Superior temporal gyrus (tissue), 1 donor: ENCODE data around the gene PLXNA3.

Experiments
- DNase-seq: peaks from one replicate; pipeline ENCODE4 v3.0.0-alpha.2; 2016; ENCODE audit errors: extremely low spot score

The PLXNA3 gene

GRCh38 chrX:154435171-154435733 is 22.8 kb upstream of the PLXNA3 start:
- DNase-seq: no peak

- DNase-seq: no peak
Measured at GRCh38 chrX:154436374-154436982, 21.6 kb upstream of the PLXNA3 start.

- DNase-seq: no peak
Measured at GRCh38 chrX:154436983-154437752, 20.9 kb upstream of the PLXNA3 start, which contains the start of gene GDI1. GDI1 (plus strand) TSS chrX:154437154; CDS start chrX:154437255, 101 bp downstream.

GRCh38 chrX:154437971-154438893 is 19.8 kb upstream of the PLXNA3 start:
- no peak for DNase-seq

- no peak for DNase-seq
Measured at GRCh38 chrX:154439841-154440240, 18.2 kb upstream of the PLXNA3 start.

GRCh38 chrX:154440623-154441357 is 17.3 kb upstream of the PLXNA3 start:
- no peak for DNase-seq

GRCh38 chrX:154441564-154441963 is 16.5 kb upstream of the PLXNA3 start:
- DNase-seq: no peak

GRCh38 chrX:154441984-154442707 is 15.9 kb upstream of the PLXNA3 start:
- DNase-seq: no peak

GRCh38 chrX:154443479-154443910 is 14.6 kb upstream of the PLXNA3 start:
- DNase-seq: no peak

- peak; percentile 51 for DNase-seq
Measured at GRCh38 chrX:154443992-154444754, 13.9 kb upstream of the PLXNA3 start, which contains the start of gene FAM50A. FAM50A (plus strand) TSS chrX:154444141; CDS start chrX:154444236, 95 bp downstream.

GRCh38 chrX:154444755-154445246 is 13.3 kb upstream of the PLXNA3 start:
- no peak for DNase-seq

GRCh38 chrX:154445776-154446175 is 12.3 kb upstream of the PLXNA3 start:
- DNase-seq: no peak

- no peak for DNase-seq
Measured at GRCh38 chrX:154446430-154446829, 11.7 kb upstream of the PLXNA3 start.

GRCh38 chrX:154448484-154448883 is 9.6 kb upstream of the PLXNA3 start:
- no peak for DNase-seq

GRCh38 chrX:154449618-154450017 is 8.5 kb upstream of the PLXNA3 start:
- no peak for DNase-seq

- DNase-seq: no peak
Measured at GRCh38 chrX:154450312-154450711, 7.8 kb upstream of the PLXNA3 start.

- DNase-seq: no peak
Measured at GRCh38 chrX:154452823-154453222, 5.3 kb upstream of the PLXNA3 start.

GRCh38 chrX:154457491-154458115 is 478 bp upstream of the PLXNA3 start:
- no peak for DNase-seq
